Suprapubic skin (tissue), 4 donors: ENCODE measurements around the gene TMEM167A. TPM values are rescaled to one million over a fixed set of nuclear protein-coding genes. Genes with fewer than 3 reads are reported as not detected.

Experiments
- DNase-seq, 2 donors: peaks; one replicate each; pipeline ENCODE4 v3.0.0-alpha.2; 2019; ENCODE audit warnings: low spot score in 2 of 2
- H3K27ac ChIP-seq: fragments of 200-600 bp; sonication (generic); one replicate; pipeline ENCODE4 v1.5.1; 2019
- H3K27me3 ChIP-seq: fragments of 200-600 bp; sonication (generic); one replicate; pipeline ENCODE4 v1.5.1; 2019
- H3K36me3 ChIP-seq: fragments of 200-600 bp; sonication (generic); one replicate; pipeline ENCODE4 v1.5.1; 2019
- H3K4me1 ChIP-seq: fragments of 200-600 bp; sonication (generic); one replicate; pipeline ENCODE4 v1.5.1; 2019
- H3K4me3 ChIP-seq: fragments of 200-600 bp; sonication (generic); one replicate; pipeline ENCODE4 v1.5.1; 2019; ENCODE audit warnings: mild to moderate bottlenecking
- H3K9me3 ChIP-seq: fragments of 200-600 bp; sonication (generic); one replicate; pipeline ENCODE4 v1.5.1; 2019
- EP300 ChIP-seq: sonication (generic); formaldehyde crosslinking; IDR thresholded peaks from one replicate; pipeline ENCODE4 v1.6.1; 2017; ENCODE audit warnings: antibody characterized with exemption
- POLR2A ChIP-seq, 2 donors: fragments of 450-650 bp; IDR thresholded peaks; one replicate each; pipeline ENCODE4 v1.6.1; 2017; ENCODE audit warnings: antibody characterized with exemption in 2 of 2, mild to moderate bottlenecking in 2 of 2, moderate library complexity in 2 of 2
- POLR2AphosphoS5 ChIP-seq, 3 donors: sonication (generic); formaldehyde crosslinking; IDR thresholded peaks; one replicate each; pipeline ENCODE4 v1.6.1; 2017; ENCODE audit warnings: antibody characterized with exemption in 3 of 3
- WGBS: methylation state at CpG from one replicate; pipeline ENCODE4 v1.1.5; 2018; 5-methylcytosine and 5-hydroxymethylcytosine counted together
- total RNA-seq, 4 donors: library from RNA; depleted of rRNA; stranded (reverse); fragments of >200 nt; gene quantifications; one replicate each; pipeline ENCODE4 v1.1.0, GENCODE V29; 2016
- TF ChIP-seq, protein P1 (sequence below), 2 donors: fragments of 200-600 bp in 1 of 2; fragments of 450-650 bp in 1 of 2; sonication (generic) in 1 of 2; IDR thresholded peaks; one replicate each; pipeline ENCODE4 v1.5.1; 2016 to 2019; ENCODE audit warnings: antibody characterized with exemption in 2 of 2, mild to moderate bottlenecking in 1 of 2, moderate library complexity in 1 of 2

TMEM167A gene
- total RNA-seq, 4 donors from 2014 or later = 24.2 to 39.5 (median 31.8) TPM

DNA sequence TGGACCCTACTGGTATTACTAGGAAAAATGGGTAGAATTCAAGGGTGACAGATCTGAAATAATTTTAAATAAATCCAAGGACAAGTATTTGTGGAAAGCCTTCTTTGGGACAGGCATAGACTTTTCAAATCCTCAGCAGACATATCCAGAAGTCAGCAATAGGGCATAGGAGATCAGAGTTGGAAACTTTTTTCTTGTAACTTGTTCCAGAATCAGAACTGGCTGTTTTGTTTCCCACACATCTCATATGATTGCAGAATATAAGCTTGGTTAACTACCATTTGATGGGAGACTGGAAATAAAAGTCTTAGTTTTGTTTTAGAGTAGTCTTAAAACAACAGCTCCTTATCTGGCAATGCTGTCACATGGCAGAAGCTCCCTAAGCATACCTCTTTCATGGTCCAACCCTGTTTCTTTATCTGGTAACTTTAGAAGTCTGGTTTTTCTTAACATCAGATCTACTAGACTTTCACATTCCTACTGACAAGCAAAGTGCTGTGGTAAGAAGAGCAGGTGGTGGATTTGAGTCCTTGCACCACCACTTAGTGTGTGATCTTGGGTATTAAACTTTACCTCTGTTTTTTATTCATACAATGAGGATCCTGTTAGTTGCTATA, 25.3 kb upstream of the TMEM167A start:
- no peak for DNase-seq
- Histone ChIP-seq H3K36me3 (no peaks in the 10 kb centered on the region), H3K4me3 (no peak overlapping the region), H3K9me3 (no peaks in the 10 kb centered on the region), H3K4me1 (no peaks in the 10 kb centered on the region), H3K27ac (no peak overlapping the region), H3K27me3 (no peaks in the 10 kb centered on the region)
- TF ChIP-seq, protein P1, sequence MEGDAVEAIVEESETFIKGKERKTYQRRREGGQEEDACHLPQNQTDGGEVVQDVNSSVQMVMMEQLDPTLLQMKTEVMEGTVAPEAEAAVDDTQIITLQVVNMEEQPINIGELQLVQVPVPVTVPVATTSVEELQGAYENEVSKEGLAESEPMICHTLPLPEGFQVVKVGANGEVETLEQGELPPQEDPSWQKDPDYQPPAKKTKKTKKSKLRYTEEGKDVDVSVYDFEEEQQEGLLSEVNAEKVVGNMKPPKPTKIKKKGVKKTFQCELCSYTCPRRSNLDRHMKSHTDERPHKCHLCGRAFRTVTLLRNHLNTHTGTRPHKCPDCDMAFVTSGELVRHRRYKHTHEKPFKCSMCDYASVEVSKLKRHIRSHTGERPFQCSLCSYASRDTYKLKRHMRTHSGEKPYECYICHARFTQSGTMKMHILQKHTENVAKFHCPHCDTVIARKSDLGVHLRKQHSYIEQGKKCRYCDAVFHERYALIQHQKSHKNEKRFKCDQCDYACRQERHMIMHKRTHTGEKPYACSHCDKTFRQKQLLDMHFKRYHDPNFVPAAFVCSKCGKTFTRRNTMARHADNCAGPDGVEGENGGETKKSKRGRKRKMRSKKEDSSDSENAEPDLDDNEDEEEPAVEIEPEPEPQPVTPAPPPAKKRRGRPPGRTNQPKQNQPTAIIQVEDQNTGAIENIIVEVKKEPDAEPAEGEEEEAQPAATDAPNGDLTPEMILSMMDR (IDR thresholded peaks at IDR 0.05) = no peak
- TF ChIP-seq EP300 (no peak), POLR2A (IDR thresholded peaks at IDR 0.05) (no peak), POLR2AphosphoS5 (IDR thresholded peaks at IDR 0.05) (no peak)

DNA sequence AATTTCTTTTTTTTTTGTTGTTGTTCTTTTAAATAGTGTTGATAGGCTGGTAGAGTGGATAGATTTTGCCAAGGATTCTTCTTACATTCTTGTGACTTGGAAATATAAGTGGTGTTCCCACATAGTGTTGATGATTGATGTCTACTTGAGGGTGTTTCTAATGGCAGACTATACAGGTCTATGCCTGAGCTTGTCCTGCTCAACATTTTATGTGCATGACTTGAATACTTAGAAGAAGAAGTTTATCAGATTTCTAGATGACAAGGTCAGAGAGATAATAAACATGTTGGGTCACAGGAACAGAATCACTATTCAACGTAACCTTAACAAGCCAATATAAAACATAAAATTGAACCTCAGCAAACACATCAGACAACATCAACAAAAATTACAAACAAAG, 24.3 kb upstream of the TMEM167A start:
- TF ChIP-seq EP300 (no peak), POLR2A (IDR thresholded peaks at IDR 0.05) (no peak), POLR2AphosphoS5 (IDR thresholded peaks at IDR 0.05) (no peak)
- TF ChIP-seq, protein P1 (IDR thresholded peaks at IDR 0.05) = no peak
- Histone ChIP-seq H3K27me3 (no peaks in the 10 kb centered on the region), H3K36me3 (no peaks in the 10 kb centered on the region), H3K9me3 (no peaks in the 10 kb centered on the region), H3K4me3 (no peak overlapping the region), H3K27ac (no peak overlapping the region), H3K4me1 (no peaks in the 10 kb centered on the region)
- DNase-seq = no peak
- WGBS = 60% methylated on average over 1 of the region's 1 CpG

DNA sequence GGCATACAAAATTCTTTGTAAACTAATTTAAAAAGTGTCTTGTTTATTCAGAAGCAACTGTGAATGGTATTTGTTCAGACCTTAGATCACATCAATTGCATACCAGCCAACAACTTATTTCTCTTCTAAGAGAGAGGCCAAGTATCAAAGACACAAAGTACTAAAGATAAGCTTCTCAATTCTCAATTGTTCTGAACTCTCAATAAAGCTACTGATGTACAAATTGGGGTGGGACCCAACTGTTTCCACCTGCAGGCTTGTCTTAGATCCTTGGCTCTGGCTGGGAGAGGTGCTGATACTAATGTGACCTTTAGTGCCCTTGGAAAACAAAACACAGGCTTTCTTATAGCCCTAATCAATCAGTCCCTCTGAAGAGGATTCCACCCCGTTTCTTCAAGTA, 22.3 kb upstream of the TMEM167A start:
- no peak for DNase-seq
- TF ChIP-seq POLR2A (IDR thresholded peaks at IDR 0.05) (no peak), POLR2AphosphoS5 (IDR thresholded peaks at IDR 0.05) (no peak), EP300 (no peak)
- TF ChIP-seq, protein P1 (IDR thresholded peaks at IDR 0.05) = no peak
- Histone ChIP-seq H3K9me3 (no peaks in the 10 kb centered on the region), H3K27ac (no peak overlapping the region), H3K4me1 (no peaks in the 10 kb centered on the region), H3K4me3 (no peak overlapping the region), H3K36me3 (no peaks in the 10 kb centered on the region), H3K27me3 (no peaks in the 10 kb centered on the region)
- WGBS = 78% methylated on average over 1 of the region's 1 CpG

DNA sequence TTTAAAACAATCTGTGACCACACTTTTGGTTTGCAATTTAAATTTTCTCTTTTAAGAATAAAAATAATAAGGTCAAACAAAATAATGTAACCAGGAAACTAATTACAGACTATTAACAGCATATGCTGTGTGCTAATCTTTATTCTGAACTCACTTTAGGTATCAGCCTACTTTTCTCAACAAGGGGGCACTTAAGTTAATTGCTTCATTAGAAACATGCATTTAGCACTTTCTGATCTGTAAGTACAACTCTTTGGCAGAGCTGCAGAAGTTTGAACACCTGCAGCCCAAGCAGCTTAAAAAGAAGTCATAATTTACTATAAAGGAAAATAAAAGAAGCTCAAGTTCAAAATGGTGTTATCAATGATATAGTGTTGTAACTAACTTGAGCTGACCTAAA, 21.8 kb upstream of the TMEM167A start:
- no peaks in the 10 kb centered on the region for H3K36me3 ChIP-seq
- H3K9me3 ChIP-seq = peaks cover 2% of the 10 kb centered on the region
- no peaks in the 10 kb centered on the region for H3K27me3 ChIP-seq
- no peak overlapping the region for H3K27ac ChIP-seq
- no peak overlapping the region for H3K4me3 ChIP-seq
- no peaks in the 10 kb centered on the region for H3K4me1 ChIP-seq
- TF ChIP-seq EP300 (no peak), POLR2AphosphoS5 (IDR thresholded peaks at IDR 0.05) (no peak)
- TF ChIP-seq, protein P1 (IDR thresholded peaks at IDR 0.05) = no peak
- no peak for DNase-seq

DNA sequence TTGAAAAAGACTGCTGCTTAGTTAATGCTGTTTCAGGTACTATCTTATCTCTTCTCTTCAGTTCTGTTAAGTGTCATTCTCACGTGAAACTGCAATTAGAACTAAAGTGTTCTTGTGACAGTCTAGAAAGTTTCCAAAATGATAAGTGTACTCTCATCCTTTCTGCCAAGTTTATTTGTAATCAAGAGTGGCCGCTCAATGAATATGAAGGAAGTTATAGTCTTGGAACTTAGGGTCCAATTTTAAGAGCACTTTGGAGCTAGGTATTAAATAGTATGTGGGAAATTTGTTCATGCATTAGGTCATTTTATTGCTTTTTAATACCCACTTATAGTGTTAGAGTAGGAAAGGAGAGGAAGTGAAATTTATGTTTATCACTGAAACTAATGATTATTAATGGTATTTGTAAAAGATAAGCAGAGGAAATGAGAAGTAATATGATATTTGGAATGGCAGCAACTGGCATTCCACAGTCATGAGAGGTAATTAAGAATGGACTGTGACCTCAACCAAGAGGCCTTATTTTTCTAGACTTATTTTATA, 20.6 kb upstream of the TMEM167A start:
- DNase-seq = no peak
- H3K9me3 ChIP-seq = peaks cover 4% of the 10 kb centered on the region
- no peak for TF ChIP-seq EP300
- TF ChIP-seq POLR2AphosphoS5 (IDR thresholded peaks at IDR 0.05) = no peak
- TF ChIP-seq, protein P1 (IDR thresholded peaks at IDR 0.05) = no peak
- no peak for TF ChIP-seq POLR2A (IDR thresholded peaks at IDR 0.05)

More for the DNA sequence above, 20.6 kb upstream of the TMEM167A start:
- 86% methylated on average over 2 of the region's 2 CpGs for WGBS
- no peaks in the 10 kb centered on the region for H3K4me1 ChIP-seq
- no peaks in the 10 kb centered on the region for H3K36me3 ChIP-seq
- H3K27me3 ChIP-seq = no peaks in the 10 kb centered on the region
- no peak overlapping the region for H3K27ac ChIP-seq
- no peak overlapping the region for H3K4me3 ChIP-seq
